Measurements from ENCODE around the gene GPD2. TPM values are rescaled to one million over a fixed set of nuclear protein-coding genes. Genes with fewer than 3 reads are reported as not detected.

The GPD2 gene
- total and polyA plus RNA-seq, 2 of the 8 experiments (the other 6 are each of a cell fraction or from before 2014, with no cell fraction given) = 8.4 to 43.1 TPM

- TF ChIP-seq SAP30 (IDR thresholded peaks at IDR 0.05; ENCODE audit: insufficient read depth, insufficient replicate concordance, low read length) = no peak
- TF ChIP-seq CBX5 (IDR thresholded peaks at IDR 0.05; ENCODE audit: low read depth, low read length) = no peak
- no peak for TF ChIP-seq NRF1 (IDR thresholded peaks at IDR 0.05; ENCODE audit: low read depth, low read length)
These were observed 186.3 kb downstream of the GPD2 start (continued) for GRCh38 chr2:156622491-156622890.

Data from H1 (cell line).